Ishikawa (cell line): ENCODE results near the gene CD48.

ENCODE experiments used
- CEBPB ChIP-seq: IDR thresholded peaks from 2 replicates; pipeline ENCODE4 v1.6.1; 2012
- CREB1 ChIP-seq: IDR thresholded peaks from 2 replicates; pipeline ENCODE4 v1.6.1; 2012; ENCODE audit warnings: low read depth
- EGR1 ChIP-seq: IDR thresholded peaks from 2 replicates; pipeline ENCODE4 v1.6.1; 2012
- EP300 ChIP-seq: IDR thresholded peaks from 2 replicates; pipeline ENCODE4 v1.6.1; 2012; ENCODE audit warnings: borderline replicate concordance
- FOXM1 ChIP-seq: IDR thresholded peaks from 2 replicates; pipeline ENCODE4 v1.6.1; 2012; ENCODE audit warnings: low read depth, borderline replicate concordance
- NFIC ChIP-seq: IDR thresholded peaks from 2 replicates; pipeline ENCODE4 v1.6.1; 2012
- RAD21 ChIP-seq: IDR thresholded peaks from 2 replicates; pipeline ENCODE4 v1.6.1; 2012; ENCODE audit warnings: low read depth
- TCF12 ChIP-seq: IDR thresholded peaks from 2 replicates; pipeline ENCODE4 v1.6.1; 2012; ENCODE audit warnings: low read depth
- TEAD4 ChIP-seq: IDR thresholded peaks from 2 replicates; pipeline ENCODE4 v1.6.1; 2012
- TF ChIP-seq, protein P1 (sequence below): IDR thresholded peaks from 2 replicates; pipeline ENCODE4 v1.6.1; 2012

DNA sequence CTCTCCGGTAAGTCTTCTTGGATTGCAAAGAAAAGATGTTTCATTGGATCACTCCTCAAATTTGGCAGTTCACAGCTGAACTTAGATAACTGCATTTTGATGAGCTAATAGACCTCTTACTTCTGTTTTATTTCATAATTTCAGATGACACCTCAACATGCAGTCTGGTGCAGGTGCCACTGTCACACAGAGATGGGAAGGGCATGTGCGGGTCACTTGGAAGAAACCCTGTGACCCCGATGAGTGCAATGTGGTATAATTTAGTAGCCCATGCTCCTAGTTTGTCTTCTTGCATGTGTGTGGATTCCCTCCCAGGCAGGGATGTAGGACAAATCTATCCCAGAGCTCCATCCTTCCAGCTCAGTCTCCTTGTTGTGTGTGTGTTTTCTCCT, 64.3 kb downstream of the CD48 start:
- TF ChIP-seq EP300 (no peak), TEAD4 (no peak), FOXM1 (no peak), TCF12 (no peak), NFIC (no peak), RAD21 (no peak), CREB1 (no peak), CEBPB (no peak), EGR1 (no peak)
- TF ChIP-seq, protein P1, sequence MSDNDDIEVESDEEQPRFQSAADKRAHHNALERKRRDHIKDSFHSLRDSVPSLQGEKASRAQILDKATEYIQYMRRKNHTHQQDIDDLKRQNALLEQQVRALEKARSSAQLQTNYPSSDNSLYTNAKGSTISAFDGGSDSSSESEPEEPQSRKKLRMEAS = no peak
